Left kidney (tissue), 2 donors: ENCODE results near the gene PLPP4. TPM values are rescaled to one million over a fixed set of nuclear protein-coding genes. Genes with fewer than 3 reads are reported as not detected.
"Not testable (repeated sequence)": the region's sequence is repeated elsewhere in the genome, so short reads cannot be mapped to it uniquely, and the experiment has no call there.

Experiments
- DNase-seq: peaks from one replicate; pipeline ENCODE4 v3.0.0-alpha.2; 2013
- polyA plus RNA-seq: library from polyadenylated mRNA; unstranded; fragments of 120-200 nt; gene quantifications from one replicate; pipeline ENCODE4 v1.2.1, GENCODE V29; 2013; ENCODE audit not compliant: insufficient read length

The PLPP4 gene
- polyA plus RNA-seq, 1 donor = 4.6 TPM

GRCh38 chr10:120486671-120487205 lies 29.7 kb downstream of the PLPP4 start:
- DNase-seq = no peak

- DNase-seq = no peak
Observed at GRCh38 chr10:120490288-120490687, 33.3 kb downstream of the PLPP4 start.

GRCh38 chr10:120492346-120492745 lies 35.3 kb downstream of the PLPP4 start:
- no peak for DNase-seq

GRCh38 chr10:120493411-120494312 lies 36.6 kb downstream of the PLPP4 start:
- DNase-seq = no peak

- no peak for DNase-seq
Observed at GRCh38 chr10:120494313-120494710, 37.3 kb downstream of the PLPP4 start.

- no peak for DNase-seq
Observed at GRCh38 chr10:120495226-120496009, 38.4 kb downstream of the PLPP4 start.

- no peak for DNase-seq
Observed at GRCh38 chr10:120499883-120500282, 42.9 kb downstream of the PLPP4 start.

GRCh38 chr10:120503689-120504088 lies 46.7 kb downstream of the PLPP4 start:
- DNase-seq = no peak

- DNase-seq = not testable (repeated sequence)
Observed at GRCh38 chr10:120504227-120504626, 47.2 kb downstream of the PLPP4 start.

GRCh38 chr10:120505056-120505455 lies 48.0 kb downstream of the PLPP4 start:
- DNase-seq = no peak

GRCh38 chr10:120505866-120506265 lies 48.8 kb downstream of the PLPP4 start:
- DNase-seq = no peak

GRCh38 chr10:120506674-120507073 lies 49.6 kb downstream of the PLPP4 start:
- DNase-seq = no peak

GRCh38 chr10:120507175-120507574 lies 50.1 kb downstream of the PLPP4 start:
- no peak for DNase-seq

- DNase-seq = no peak
Observed at GRCh38 chr10:120507651-120508050, 50.6 kb downstream of the PLPP4 start.

- DNase-seq = no peak
Observed at GRCh38 chr10:120508393-120508792, 51.4 kb downstream of the PLPP4 start.

GRCh38 chr10:120508966-120509365 lies 51.9 kb downstream of the PLPP4 start:
- no peak for DNase-seq

GRCh38 chr10:120511165-120511564 lies 54.1 kb downstream of the PLPP4 start:
- no peak for DNase-seq

- no peak for DNase-seq
Observed at GRCh38 chr10:120513307-120513796, 56.3 kb downstream of the PLPP4 start.

- peak; percentile 77 for DNase-seq
Observed at GRCh38 chr10:120514035-120514620, 57.1 kb downstream of the PLPP4 start.

- no peak for DNase-seq
Observed at GRCh38 chr10:120514959-120515358, 57.9 kb downstream of the PLPP4 start.

GRCh38 chr10:120515741-120516140 lies 58.7 kb downstream of the PLPP4 start:
- DNase-seq = no peak

GRCh38 chr10:120516426-120516825 lies 59.4 kb downstream of the PLPP4 start:
- no peak for DNase-seq
